GM12875 (cell line): ENCODE measurements around the gene ZBTB16.

Source experiments
- H3K4me3 ChIP-seq: one replicate; pipeline ENCODE4 v1.5.1; 2011; ENCODE audit warnings: low read depth, low read length, control low read depth
- CTCF ChIP-seq: IDR thresholded peaks from 2 replicates; pipeline ENCODE4 v1.5.1; 2011; ENCODE audit warnings: low read depth, mild to moderate bottlenecking, control low read depth, inconsistent platforms, low read length, moderate library complexity, borderline replicate concordance; ENCODE audit not compliant: insufficient read depth

ZBTB16 gene

GRCh38 chr11:114257621-114258558, 198.4 kb downstream of the ZBTB16 start:
- no peak for TF ChIP-seq CTCF
- H3K4me3 ChIP-seq: no peak overlapping the region

DNA sequence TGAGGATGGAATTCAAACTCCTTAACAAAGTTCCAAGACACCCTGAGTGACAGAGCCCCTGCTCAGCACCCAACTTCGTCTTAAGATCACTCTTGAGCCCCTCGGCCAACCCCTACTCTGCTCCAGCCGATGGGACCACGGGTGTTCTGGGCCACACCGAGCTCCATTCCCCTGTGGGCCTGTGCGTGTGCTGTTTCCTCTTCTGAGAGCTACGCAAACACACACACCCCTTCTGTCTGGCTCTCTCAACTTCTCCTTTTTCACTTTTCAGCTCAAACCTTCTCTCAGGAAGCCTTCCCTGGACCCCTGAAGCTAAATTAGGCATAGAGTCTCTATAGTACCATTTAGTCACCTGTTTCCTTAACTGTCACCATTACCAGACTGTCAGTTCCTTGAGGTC, 199.2 kb downstream of the ZBTB16 start:
- H3K4me3 ChIP-seq: no peak overlapping the region
- no peak for TF ChIP-seq CTCF

GRCh38 chr11:114259124-114259526, 199.6 kb downstream of the ZBTB16 start:
- no peak overlapping the region for H3K4me3 ChIP-seq
- TF ChIP-seq CTCF: no peak

DNA sequence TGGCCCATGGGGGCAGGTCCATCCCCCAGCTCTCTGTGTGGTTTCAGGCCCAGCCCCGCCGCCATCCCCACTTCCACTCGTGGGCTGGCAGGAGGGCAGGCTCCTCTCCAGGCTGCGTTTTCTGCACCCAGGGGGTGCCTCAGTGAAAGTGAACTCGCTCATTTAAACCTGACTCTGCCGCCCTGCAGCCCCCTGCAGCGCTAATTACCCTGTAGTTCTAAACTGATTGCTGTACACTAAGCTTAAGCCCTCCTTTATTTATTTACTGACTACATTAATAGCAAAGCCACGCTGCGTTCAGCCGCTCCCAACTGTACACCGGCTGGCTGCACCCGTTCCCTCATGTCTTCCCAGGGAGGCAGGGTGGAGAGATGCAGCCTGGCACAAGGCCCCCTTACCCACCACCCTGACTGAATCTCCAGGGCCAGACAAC, 200.1 kb downstream of the ZBTB16 start:
- no peak overlapping the region for H3K4me3 ChIP-seq
- no peak for TF ChIP-seq CTCF

- no peak for TF ChIP-seq CTCF
- no peak overlapping the region for H3K4me3 ChIP-seq
These were observed 200.6 kb downstream of the ZBTB16 start for GRCh38 chr11:114260077-114260476.

DNA sequence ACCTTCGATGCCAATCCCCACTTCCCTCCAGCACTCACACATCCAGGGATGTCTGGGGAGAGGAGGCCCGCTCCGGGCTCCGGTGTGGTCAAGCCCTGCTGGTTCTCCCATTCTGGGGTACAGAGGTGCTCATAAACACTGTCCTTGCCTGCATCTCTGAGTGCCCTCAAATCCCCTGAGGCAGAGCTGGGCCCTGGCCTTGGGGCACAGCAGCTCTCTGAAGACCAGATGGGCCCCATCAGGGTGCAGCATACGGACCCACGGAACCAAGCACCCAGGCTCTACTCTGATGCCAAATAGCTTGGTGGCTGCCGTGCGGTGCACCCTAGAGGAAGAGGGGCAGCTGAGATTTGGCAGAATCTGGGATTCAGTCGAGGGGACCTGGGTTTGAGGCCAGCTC, 201.0 kb downstream of the ZBTB16 start:
- H3K4me3 ChIP-seq: no peak overlapping the region
- TF ChIP-seq CTCF: no peak

GRCh38 chr11:114261791-114262190, 202.3 kb downstream of the ZBTB16 start:
- no peak for TF ChIP-seq CTCF
- no peak overlapping the region for H3K4me3 ChIP-seq
